SU-DHL-6 (cell line): ENCODE measurements around the gene DOHH.

Source experiments
- H2AFZ ChIP-seq: fragments of 200-600 bp; sonication (generic); 2 replicates; pipeline ENCODE4 v1.6.1; 2014; ENCODE audit warnings: low read depth, mild to moderate bottlenecking, moderate library complexity, mixed read lengths, antibody characterized with exemption, low read length; ENCODE audit not compliant: severe bottlenecking
- H3F3A ChIP-seq: fragments of 200-600 bp; shearing (Covaris generic); 2 replicates; pipeline ENCODE4 v1.6.0; 2016; ENCODE audit warnings: antibody characterized with exemption, mild to moderate bottlenecking; ENCODE audit not compliant: insufficient read depth
- H3K27ac ChIP-seq: fragments of 200-600 bp; sonication (generic); 2 replicates; pipeline ENCODE4 v1.5.1; 2016; ENCODE audit warnings: low read depth, mild to moderate bottlenecking, low read length, moderate library complexity, mixed read lengths
- H3K27me3 ChIP-seq: fragments of 200-600 bp; sonication (generic), shearing (Covaris generic); 2 replicates; pipeline ENCODE4 v1.6.0; 2014; ENCODE audit warnings: mild to moderate bottlenecking, low read length
- H3K36me3 ChIP-seq: fragments of 200-600 bp; sonication (generic); 2 replicates; pipeline ENCODE4 v1.6.1; 2014; ENCODE audit warnings: mild to moderate bottlenecking, low read length, mixed read lengths
- H3K4me2 ChIP-seq: fragments of 300-600, 200-600 bp; shearing (Covaris generic), sonication (generic); 2 replicates; pipeline ENCODE4 v1.6.0; 2014; ENCODE audit warnings: low read length, low read depth, mild to moderate bottlenecking; ENCODE audit not compliant: poor library complexity, severe bottlenecking
- H3K4me3 ChIP-seq: fragments of 200-600 bp; sonication (generic); 2 replicates; pipeline ENCODE4 v1.5.1; 2014; ENCODE audit warnings: antibody characterized with exemption, low read length, mild to moderate bottlenecking, mixed read lengths; ENCODE audit not compliant: insufficient read depth, poor library complexity, severe bottlenecking
- H3K79me2 ChIP-seq: fragments of 200-600 bp; sonication (generic); 2 replicates; pipeline ENCODE4 v1.6.1; 2014; ENCODE audit warnings: mild to moderate bottlenecking, low read length, moderate library complexity; ENCODE audit not compliant: insufficient read depth
- H3K9ac ChIP-seq: fragments of 200-600 bp; sonication (generic); 2 replicates; pipeline ENCODE4 v1.7.0; 2014; ENCODE audit warnings: mild to moderate bottlenecking, low read length
- H3K9me2 ChIP-seq: fragments of 200-600 bp; sonication (generic); replicated peaks from 2 replicates; pipeline ENCODE4 v1.6.1; 2014; ENCODE audit warnings: low read length; ENCODE audit not compliant: insufficient read depth
- H3K9me3 ChIP-seq: fragments of 200-600 bp; sonication (generic); 2 replicates; pipeline ENCODE4 v1.6.1; 2014; ENCODE audit warnings: low read length, mixed read lengths; ENCODE audit not compliant: insufficient read depth
- H4K20me1 ChIP-seq: fragments of 200-600 bp; sonication (generic); 2 replicates; pipeline ENCODE4 v1.6.1; 2014; ENCODE audit warnings: low read depth, mild to moderate bottlenecking, antibody characterized with exemption, low read length, moderate library complexity, mixed read lengths
- EZH2phosphoT487 ChIP-seq: fragments of 200-600 bp; sonication (generic), shearing (Covaris generic); conservative IDR thresholded peaks from 2 replicates; pipeline ENCODE4 v1.6.1; 2018; ENCODE audit warnings: mild to moderate bottlenecking, antibody characterized with exemption, low read length, moderate library complexity, mixed read lengths
- TF ChIP-seq, protein P1 (sequence below): fragments of 200-600 bp; sonication (generic); IDR thresholded peaks from one replicate; pipeline ENCODE4 v1.5.1; 2017; ENCODE audit warnings: antibody characterized with exemption, mild to moderate bottlenecking, low read length, moderate library complexity; ENCODE audit not compliant: insufficient read depth, poor library complexity, severe bottlenecking

DOHH gene

DNA sequence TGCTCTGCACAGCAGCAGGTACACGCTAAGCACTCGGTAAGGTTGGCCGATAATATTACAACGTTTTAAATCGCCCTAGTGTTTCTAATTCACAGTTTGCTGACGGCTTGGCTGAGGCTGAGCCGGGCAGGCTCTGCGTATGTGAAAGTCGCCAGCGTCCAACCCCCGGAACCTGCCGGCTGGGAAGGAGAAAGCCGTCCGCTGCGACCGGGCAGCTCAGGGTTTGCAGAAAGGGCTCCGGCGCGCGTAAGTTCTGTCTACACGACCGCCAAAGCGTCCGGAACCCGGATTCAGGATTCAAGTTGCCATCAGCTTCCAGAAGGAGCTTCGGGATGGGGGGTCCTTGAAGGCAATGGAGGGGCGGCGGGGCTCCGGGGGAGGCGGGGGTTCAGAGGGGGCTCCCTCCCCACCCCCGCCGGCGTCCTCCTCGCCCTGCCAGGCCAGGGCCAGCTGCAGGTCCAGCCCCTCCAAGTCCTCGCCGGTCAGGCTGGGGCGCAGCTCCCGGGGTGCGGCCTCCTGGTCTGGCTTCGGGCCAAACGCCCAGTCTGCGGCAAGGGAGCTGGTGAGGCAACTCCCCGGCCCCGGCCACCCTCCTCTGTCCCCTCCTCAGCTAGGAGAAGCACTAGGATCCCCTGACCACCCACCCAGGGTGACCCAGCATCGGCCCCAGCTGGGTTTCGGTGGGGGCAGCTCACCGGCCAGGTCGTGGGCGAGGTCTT, 17.8 kb downstream of the DOHH start:
- H3K27me3 ChIP-seq = no peaks in the 10 kb centered on the region
- H3K9ac ChIP-seq = no peak overlapping the region
- no peak overlapping the region for H3K27ac ChIP-seq
- H3K36me3 ChIP-seq = no peaks in the 10 kb centered on the region
- no peaks in the 10 kb centered on the region for H3K79me2 ChIP-seq
- no peak overlapping the region for H3K4me2 ChIP-seq
- H3F3A ChIP-seq = peaks cover 12% of the 10 kb centered on the region
- TF ChIP-seq, protein P1, sequence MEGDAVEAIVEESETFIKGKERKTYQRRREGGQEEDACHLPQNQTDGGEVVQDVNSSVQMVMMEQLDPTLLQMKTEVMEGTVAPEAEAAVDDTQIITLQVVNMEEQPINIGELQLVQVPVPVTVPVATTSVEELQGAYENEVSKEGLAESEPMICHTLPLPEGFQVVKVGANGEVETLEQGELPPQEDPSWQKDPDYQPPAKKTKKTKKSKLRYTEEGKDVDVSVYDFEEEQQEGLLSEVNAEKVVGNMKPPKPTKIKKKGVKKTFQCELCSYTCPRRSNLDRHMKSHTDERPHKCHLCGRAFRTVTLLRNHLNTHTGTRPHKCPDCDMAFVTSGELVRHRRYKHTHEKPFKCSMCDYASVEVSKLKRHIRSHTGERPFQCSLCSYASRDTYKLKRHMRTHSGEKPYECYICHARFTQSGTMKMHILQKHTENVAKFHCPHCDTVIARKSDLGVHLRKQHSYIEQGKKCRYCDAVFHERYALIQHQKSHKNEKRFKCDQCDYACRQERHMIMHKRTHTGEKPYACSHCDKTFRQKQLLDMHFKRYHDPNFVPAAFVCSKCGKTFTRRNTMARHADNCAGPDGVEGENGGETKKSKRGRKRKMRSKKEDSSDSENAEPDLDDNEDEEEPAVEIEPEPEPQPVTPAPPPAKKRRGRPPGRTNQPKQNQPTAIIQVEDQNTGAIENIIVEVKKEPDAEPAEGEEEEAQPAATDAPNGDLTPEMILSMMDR = no peak
- no peak overlapping the region for H2AFZ ChIP-seq
- H3K9me3 ChIP-seq = no peaks in the 10 kb centered on the region
- H3K4me3 ChIP-seq = no peak overlapping the region
- no peaks in the 10 kb centered on the region for H3K9me2 ChIP-seq
- no peaks in the 10 kb centered on the region for H4K20me1 ChIP-seq

DNA sequence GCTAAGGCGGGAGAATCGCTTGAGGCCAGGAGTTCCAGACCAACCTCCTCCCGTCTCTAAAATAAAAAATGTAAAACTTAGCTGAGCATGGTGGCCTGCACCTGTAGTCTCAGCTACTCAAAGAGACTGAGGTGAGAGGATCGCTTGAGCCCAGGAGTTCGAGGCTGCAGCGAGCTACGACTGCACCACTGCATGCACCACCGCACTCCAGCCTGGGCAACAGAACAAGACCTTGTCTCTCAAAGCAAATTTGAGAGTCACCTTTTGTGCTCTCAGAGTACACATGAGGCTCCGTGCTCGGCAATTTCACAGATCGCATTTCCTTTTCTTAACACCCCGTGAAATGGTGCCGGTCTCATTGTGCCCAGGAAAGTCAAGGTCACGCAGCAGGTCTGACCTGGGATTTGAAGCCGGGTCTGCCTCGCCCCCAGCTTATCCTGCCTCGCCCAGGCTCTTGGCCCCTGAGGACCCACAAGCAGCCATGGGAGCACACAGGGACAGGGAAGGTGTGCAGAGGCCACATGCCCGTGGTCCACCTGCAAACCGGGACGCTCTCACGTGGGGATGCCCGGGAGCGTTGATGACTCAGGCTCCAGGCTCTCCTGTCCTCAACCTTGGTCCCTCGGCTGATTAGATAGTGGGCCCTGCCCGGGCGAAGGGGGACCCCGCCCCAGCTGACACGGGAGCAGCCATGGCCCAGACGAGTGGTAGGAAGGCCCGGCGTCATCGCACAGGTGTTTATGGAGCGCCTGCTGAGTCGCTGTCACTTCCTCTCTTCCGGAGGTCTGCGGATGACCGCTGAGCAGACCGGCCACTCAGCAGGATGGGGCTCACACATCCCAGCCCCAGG, 19.0 kb downstream of the DOHH start:
- Histone ChIP-seq H3F3A (peaks cover 12% of the 10 kb centered on the region), H3K27ac (peak overlapping the region; percentile 68), H3K36me3 (no peaks in the 10 kb centered on the region), H3K9me3 (no peaks in the 10 kb centered on the region), H3K79me2 (no peaks in the 10 kb centered on the region), H3K4me2 (peak overlapping the region; percentile 25), H3K27me3 (no peaks in the 10 kb centered on the region), H2AFZ (no peak overlapping the region), H3K9ac (peak overlapping the region; percentile 30; the same call in 1 of the 2 replicates), H3K4me3 (no peak overlapping the region), H3K9me2 (no peaks in the 10 kb centered on the region), H4K20me1 (no peaks in the 10 kb centered on the region)
- TF ChIP-seq EZH2phosphoT487 = no peak
- TF ChIP-seq, protein P1 = no peak

DNA sequence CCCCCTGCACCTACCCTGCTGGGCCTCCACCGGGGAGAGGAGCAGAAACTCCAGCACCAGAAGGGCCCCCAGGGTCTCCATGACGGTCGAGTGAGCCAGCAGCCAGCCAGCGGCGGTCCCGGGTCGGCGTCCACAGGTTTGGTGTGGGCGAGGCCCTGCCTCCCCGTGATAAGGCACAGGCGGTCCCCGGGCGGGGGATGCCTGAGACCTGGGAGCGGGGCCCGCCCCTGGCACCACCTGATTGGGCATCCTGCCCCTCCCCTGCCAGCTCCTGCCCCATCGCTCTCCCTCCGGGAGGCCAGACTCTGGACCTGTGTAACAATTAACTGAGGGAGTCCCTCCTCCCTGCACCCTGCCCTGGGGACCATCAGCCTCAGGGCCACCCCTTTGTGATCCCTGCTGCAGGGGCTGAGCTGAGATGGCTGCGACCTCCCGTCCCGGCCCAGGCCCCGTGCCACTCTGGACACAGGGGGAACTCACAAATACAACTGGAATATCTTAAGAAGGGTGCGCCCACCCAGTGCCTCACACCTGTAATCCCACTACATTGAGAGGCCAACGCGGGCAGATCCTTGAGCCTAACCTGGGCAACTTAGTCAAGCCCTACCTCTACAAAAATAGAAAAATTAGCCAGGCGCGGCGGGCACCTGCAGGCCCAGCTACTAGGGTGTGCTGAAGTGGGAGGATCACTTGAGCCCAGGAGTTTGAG, 19.9 kb downstream of the DOHH start, which contains the start of gene SMIM24:
Gene SMIM24 (minus strand): TSS at position 143 of the 709 bp plus-strand sequence. CDS start 62 bp downstream, at position 81.
- Histone ChIP-seq H4K20me1 (no peaks in the 10 kb centered on the region), H3K9ac (peak within 1 kb of the TSS; percentile 30; the same call in 1 of the 2 replicates), H3K4me3 (no peak within 1 kb of the TSS), H3F3A (peaks cover 12% of the 10 kb centered on the region), H3K79me2 (no peaks in the 10 kb centered on the region), H3K9me3 (no peaks in the 10 kb centered on the region), H3K27me3 (no peaks in the 10 kb centered on the region), H3K36me3 (no peaks in the 10 kb centered on the region), H2AFZ (no peak within 1 kb of the TSS), H3K27ac (peak within 1 kb of the TSS; percentile 68), H3K9me2 (no peaks in the 10 kb centered on the region), H3K4me2 (peak within 1 kb of the TSS; percentile 25)
- TF ChIP-seq, protein P1 = no peak
- TF ChIP-seq EZH2phosphoT487 = no peak
